ENCODE results near the gene MATN1.
"Not testable (repeated sequence)": the region's sequence is repeated elsewhere in the genome, so short reads cannot be mapped to it uniquely, and the experiment has no call there.

- TF ChIP-seq CTCF, POLR2A (IDR thresholded peaks at IDR 0.05): not testable (repeated sequence)
Measured at GRCh38 chr1:30688516-30688915, 34.9 kb downstream of the MATN1 start.

Measured in Peyer's patch (tissue), 4 donors.